DMS114 treated with DMSO at 0.1 percent for 48 hours (cell line): ENCODE measurements around the gene APBB1.
A peak's percentile ranks its signal among the peaks of the same experiment; 100 is the strongest.

Experiments
- DNase-seq: peaks from one replicate; lab custom pipeline; 2025; ENCODE audit not compliant: unreplicated experiment; lab: John Stamatoyannopoulos, UW

Gene APBB1

DNA sequence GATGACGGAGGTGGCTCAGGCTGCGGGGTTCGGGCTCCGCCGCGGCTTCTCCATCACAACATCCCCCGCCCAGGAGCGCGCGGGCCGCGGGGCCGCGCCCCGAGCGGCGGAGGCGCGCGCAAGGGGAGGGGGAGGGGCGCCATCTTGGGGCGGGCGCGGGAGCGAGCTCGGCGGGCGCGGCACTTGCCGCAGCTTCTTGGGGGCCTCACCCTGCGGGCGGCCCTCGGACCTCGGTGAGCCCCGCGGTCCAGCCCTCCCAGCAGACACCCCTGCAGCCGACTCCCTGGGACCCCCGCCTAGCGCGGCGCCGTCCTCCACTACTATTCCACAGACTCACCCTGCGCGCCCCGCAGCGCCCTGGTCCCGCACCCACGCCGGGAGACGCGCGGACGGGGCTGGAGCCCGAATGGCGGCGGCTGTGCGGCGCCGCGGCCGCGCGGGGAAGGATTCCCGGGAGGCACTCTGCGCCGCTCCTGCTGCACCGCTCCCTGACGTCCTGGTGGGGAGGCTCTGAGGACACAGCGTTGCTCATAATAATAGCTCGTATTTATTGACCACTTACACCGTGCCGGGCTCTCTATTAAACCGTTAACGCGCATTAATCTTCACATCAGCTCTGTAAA is at the start of gene APBB1:
Gene APBB1, minus strand, starts transcription at position 86 of the 623 bp plus-strand sequence. CDS start 7,747 bp downstream, outside the sequence.
- no peak for DNase-seq

GRCh38 chr11:6459099-6459450 is 40.2 kb upstream of the APBB1 start:
- DNase-seq, result no peak

DNA sequence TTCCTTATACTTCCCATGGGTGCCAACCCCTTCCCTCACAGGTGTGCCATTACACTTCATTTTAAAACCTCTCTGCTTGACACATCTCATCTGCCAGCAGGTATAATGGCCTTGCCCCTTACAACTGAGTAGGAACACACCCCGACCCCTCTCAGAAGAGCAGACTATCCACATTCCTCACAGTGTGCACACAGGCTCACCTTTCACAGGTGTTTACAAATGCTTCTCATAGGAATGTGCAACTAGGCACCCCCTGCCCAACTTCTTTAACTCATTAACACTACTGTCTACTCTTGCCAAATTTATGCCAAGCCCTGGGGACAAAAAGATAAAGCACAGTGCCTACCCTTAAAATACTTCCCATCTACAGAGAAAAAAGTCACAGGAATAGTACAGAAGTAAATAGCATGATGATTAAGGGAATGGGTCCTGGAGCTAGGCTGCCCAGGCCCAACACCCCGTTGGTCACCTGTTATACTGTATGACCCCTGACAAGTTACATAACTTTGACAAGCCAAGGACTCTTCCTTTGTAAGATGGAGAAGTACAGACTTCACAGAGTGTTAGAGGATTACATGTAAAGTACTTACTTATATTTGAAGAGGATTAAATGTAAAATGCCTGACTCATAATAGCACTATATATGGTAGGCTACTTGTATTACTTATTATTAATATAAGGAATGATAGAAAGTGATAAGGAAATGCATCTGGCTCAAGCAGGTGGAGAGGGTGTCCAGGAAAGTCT is 39.6 kb upstream of the APBB1 start:
- no peak for DNase-seq

DNA sequence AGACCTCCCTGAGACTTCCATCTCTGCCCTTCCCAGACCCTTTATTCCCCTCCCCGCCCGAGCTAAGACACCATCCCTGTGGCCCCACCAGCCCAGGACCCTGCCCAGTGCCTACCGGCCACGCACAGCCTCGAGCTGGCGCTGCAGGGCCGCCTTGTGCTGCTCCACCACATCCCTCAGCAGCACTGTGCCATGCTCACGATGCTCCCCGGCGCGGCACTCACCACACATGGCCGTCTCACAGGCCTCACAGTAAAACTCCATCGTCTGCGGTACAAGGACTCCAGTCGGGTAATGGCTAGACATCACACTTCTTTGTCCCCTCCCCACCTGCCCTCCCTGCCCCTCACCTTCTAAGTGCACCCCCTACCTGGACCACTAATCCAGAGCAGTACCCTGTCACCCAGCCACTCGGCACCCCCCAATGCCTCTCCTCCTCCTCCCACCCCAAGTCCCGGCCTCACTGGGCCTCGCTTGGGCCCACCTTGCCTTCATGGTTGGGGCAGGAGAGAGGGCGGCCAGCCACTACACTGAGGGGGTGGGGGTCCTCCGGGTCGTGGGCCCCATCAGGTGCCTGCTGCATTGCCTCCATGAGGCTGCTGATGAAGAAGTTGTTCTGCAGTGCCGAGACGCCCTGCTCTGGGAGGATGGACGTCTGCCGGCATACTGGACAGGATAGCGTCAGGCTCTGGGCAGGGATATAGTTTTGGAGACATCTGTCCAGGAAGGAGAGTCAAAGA is 38.9 kb upstream of the APBB1 start:
- DNase-seq, result no peak

GRCh38 chr11:6456361-6457073 is 37.6 kb upstream of the APBB1 start:
- no peak for DNase-seq

DNA sequence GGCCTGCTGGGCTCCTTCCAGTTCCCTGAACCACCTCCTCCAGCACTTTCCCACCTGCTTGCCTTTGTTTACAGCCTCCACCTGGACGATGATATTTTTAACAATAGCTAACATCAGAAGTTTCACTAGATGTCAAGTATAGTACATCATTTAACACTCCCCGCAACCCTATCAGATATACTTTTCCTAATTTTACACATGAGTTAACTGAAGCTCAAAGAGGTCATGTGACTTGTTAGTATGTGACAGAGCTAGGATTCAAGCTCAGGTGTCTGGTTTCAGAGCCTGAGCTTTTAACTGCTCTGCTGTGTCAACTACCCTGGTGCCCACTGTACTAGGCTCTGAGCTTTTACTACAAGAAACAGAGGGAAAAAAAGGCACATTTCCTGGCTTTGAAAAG is 36.2 kb upstream of the APBB1 start:
- DNase-seq, result no peak

GRCh38 chr11:6453152-6453551 is 34.3 kb upstream of the APBB1 start:
- DNase-seq, result no peak

- no peak for DNase-seq
These were observed 33.3 kb upstream of the APBB1 start for GRCh38 chr11:6452219-6452618.

DNA sequence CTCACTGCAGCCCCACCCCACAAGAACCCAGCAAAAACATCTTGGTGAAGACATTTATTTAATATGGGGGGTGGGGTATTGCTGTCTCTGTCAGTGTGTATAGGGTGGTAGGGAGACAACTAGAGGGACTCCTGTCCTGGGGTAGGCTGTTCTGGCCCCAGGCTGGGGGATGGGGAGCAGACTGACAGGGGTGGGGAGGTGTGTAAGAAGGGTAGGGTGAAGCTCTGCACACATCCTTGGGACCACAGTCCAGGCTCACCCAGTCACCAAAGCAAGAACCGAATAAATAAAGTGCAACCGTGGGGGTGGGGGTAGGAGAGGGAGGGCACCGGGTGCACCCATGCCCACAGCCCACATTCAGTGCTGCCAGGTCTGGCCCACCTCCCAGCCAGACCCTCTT is 29.7 kb upstream of the APBB1 start:
- DNase-seq, result no peak

GRCh38 chr11:6443269-6444003 is 24.5 kb upstream of the APBB1 start:
- DNase-seq, result no peak

DNA sequence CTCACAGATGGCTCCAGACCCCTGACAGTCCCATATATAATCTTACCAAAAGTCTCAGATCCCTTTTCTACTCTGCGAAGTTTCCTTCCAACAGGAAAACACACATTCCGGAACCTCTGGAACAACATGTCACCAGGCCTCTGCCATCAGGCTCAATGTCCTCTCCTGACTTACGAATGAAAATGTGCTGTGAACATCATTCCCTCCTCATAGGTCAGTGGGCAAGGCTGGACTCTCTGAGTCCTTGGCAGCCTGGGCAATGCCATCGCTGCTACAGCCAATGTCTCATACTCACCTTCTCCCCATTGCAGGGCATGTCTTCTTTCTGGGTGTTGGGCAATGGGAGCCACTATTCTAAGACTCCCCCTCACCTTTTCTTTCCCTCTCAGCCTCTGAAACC is 23.5 kb upstream of the APBB1 start:
- DNase-seq, result no peak

DNA sequence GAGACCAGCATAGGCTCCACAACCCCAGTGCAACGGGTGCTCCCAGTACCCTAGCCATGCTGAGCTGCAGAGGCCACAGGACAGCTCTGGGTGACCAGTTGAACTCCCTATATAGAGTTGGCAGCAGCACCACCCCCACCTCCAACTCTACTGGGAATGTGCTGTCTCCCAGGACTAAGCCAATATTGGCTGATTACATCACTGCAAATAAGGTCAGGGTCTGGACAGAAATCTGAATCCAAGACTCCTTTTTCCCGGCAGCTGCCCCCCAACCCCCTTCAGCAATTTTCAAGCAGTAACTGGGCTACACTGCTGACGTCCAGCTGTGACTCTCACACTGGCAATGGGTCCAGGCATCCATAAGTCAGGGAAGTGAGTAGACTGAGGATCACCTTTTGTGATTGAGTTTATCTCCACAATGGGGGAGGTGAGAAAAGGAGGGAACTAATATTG is 22.0 kb upstream of the APBB1 start, which contains the start of gene HPX:
Gene HPX, minus strand, starts transcription at position 82 of the 453 bp plus-strand sequence. Its CDS starts 24 bp downstream, at position 58.
- no peak for DNase-seq

DNA sequence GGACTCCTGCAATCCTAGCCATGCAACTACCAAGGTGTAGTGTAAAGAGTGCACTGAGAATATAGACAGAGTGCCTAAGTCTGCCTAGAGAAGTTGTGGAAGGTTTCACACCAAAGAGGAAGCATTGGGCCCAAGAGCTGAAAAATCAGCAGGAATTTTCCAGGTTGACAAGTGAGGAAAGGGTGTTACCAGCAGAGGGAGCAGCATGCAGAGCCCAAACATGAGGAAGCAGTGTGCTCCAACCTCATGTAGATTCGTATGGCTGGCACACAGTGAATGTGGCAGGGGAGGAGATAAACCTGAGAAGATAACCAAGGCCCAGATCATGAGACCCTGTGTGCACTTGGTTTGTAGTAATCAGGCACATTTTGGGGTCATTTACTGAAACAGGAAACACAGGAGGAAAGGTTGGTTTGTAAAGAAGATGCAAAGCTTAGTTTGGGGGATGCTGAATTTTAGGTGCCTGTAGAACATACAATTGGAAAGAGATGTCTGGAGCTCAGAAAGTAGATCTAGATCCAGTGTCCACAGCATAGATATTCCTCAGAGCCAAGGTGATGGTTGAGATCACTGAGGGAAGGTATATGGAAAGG is 20.2 kb upstream of the APBB1 start:
- peak; percentile 23 for DNase-seq

DNA sequence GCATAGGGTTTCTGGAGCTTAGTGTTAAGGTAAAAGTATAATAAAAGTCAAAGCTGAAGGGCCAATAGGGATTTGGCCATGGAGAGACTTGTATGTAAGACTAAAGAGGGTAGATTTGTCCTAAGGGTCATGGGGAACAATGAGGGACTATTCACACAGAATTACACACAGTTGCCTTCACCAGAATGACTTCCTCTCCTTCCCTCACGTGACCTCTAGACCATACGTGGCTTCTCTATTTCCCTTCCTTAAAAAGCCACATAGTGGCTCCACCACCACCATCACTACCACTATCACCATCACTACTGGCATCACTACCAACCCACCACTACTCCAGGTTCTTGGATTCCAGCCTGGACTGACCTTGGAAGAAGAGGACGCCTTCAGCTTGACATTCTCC is 19.1 kb upstream of the APBB1 start:
- no peak for DNase-seq

DNA sequence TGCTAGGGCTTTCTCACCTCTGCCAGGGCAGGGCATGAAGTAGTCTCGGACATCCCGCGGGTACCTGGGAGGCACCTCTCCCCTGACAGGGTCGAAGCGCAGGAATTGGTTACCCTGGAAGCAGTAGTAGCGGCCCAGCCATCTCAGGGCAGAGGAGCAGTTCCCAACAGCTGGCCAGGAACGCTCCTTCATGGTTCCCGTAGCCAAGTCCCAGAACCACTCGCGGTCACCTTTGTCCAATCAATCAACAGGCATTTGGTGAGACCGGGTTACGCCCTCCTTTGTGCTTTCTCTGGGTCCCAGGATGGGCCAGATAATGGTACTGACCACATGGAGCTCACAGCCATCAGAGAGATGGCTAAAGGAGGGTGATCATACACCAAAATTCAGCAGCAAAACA is 18.5 kb upstream of the APBB1 start:
- DNase-seq, result no peak

DNA sequence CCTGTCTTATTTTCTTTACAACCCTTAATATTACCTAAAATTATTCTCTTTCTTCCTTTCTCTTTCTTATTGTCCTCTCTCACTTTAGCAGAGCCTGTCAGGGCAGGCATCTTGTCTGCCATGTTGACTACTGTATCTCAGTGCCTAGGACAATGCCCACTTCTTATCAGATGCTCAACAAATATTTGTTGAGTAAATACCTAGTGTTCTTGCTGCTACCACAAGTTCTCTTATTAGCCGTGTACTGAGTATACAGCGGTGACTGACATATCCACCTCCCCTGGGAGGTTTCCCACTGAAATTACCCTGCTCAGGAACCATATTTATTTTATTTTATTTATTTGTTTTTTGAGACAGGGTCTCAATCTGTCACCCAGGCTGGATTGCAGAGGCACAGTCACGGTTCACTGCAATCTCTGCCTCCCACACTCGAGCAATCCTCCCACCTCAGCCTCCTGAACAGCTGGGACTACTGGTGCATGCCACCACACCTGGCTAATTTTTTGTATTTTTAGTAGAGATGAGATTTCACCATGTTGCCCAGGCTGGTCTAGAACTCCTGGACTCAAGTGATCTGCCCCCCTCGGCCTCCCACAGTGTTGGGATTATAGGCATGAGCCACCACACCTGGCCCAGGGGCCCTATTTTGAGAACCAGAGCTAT is 15.2 kb upstream of the APBB1 start:
- no peak for DNase-seq

GRCh38 chr11:6431861-6432260 is 13.0 kb upstream of the APBB1 start:
- no peak for DNase-seq

GRCh38 chr11:6427516-6427915 is 8.6 kb upstream of the APBB1 start:
- DNase-seq, result no peak

- DNase-seq, result no peak
These were observed 1.8 kb upstream of the APBB1 start for GRCh38 chr11:6420677-6421076.

- no peak for DNase-seq
These were observed 311 bp downstream of the APBB1 start for GRCh38 chr11:6418557-6419008.
